ENCODE data around the gene PEAK1. TPM values are rescaled to one million over a fixed set of nuclear protein-coding genes. Genes with fewer than 3 reads are reported as not detected.

Gene PEAK1
- total RNA-seq, 2 experiments from 2014 or later = 6.0 to 10.8 TPM

GRCh38 chr15:77387365-77388105 lies 32.4 kb downstream of the PEAK1 start:
- BruUV-seq (replicated peaks) = no TSS peak
- CTCF ChIA-PET (ENCODE audit: unreplicated experiment) = no interaction called here

DNA sequence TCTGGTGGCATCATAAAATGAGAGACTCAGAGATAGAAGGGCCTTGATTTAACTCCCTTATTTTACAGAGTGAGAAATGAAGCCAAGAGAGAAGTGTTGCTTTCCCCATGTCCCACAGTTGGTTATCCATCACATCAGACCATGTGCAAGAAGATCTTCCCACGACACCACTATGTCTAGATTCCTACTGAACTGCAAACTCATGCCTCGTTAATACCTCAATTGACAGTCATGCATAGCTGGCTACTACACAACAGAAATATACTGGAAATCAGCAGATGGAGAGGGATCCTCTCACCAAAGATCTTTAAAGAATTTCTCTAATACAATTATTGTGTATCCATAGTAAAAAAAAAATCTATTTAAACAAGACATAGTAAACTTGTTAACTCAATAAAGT lies 33.3 kb downstream of the PEAK1 start:
- intact Hi-C loops (cut with micrococcal nuclease; ENCODE audit: unreplicated experiment) = no loop called here
- Histone ChIP-seq H3K4me3 (ENCODE audit: low read depth, low read length, poor library complexity, severe bottlenecking) (no peak overlapping the region), H3K9me2 (ENCODE audit: insufficient read depth, low read length) (no peaks in the 10 kb centered on the region), H3K36me3 (ENCODE audit: insufficient read depth, low read length) (no peaks in the 10 kb centered on the region), H3K4me1 (ENCODE audit: insufficient read depth, low read length, poor library complexity, severe bottlenecking) (no peaks in the 10 kb centered on the region), H3K79me2 (ENCODE audit: insufficient read depth, low read depth, low read length) (no peaks in the 10 kb centered on the region), H2AFZ (ENCODE audit: low read length) (no peak overlapping the region), H3K4me2 (ENCODE audit: low read length) (no peak overlapping the region), H3K27ac (ENCODE audit: low read depth, low read length, poor library complexity, severe bottlenecking) (no peak overlapping the region), H3K9me3 (ENCODE audit: low read length) (no peaks in the 10 kb centered on the region), H4K20me1 (ENCODE audit: insufficient read depth, low read length) (no peaks in the 10 kb centered on the region; the same call in 1 of the 2 replicates)
- POLR2A ChIA-PET = no interaction called here
- TF ChIP-seq EZH2phosphoT487 (IDR thresholded peaks at IDR 0.05; ENCODE audit: borderline replicate concordance, low read depth, low read length) = no peak
- TF ChIP-seq CTCF (conservative IDR thresholded peaks at IDR 0.05; ENCODE audit: low read length) = no peak
- DNase-seq (ENCODE audit: low spot score) = no peak
- CTCF ChIA-PET (ENCODE audit: unreplicated experiment) = no interaction called here
- no TSS peak for BruUV-seq (replicated peaks)

More at GRCh38 chr15:77387365-77388105, 32.4 kb downstream of the PEAK1 start:
- no peak overlapping the region for H3K4me3 ChIP-seq (ENCODE audit: low read depth, low read length, poor library complexity, severe bottlenecking)
- no peaks in the 10 kb centered on the region; the same call in 1 of the 2 replicates for H4K20me1 ChIP-seq (ENCODE audit: insufficient read depth, low read length)
- TF ChIP-seq CTCF (conservative IDR thresholded peaks at IDR 0.05; ENCODE audit: low read length) = no peak
- no peak for TF ChIP-seq EZH2phosphoT487 (IDR thresholded peaks at IDR 0.05; ENCODE audit: borderline replicate concordance, low read depth, low read length)
- intact Hi-C loops (cut with micrococcal nuclease; ENCODE audit: unreplicated experiment) = no loop called here
- POLR2A ChIA-PET = no interaction called here
- no peak overlapping the region for H3K4me2 ChIP-seq (ENCODE audit: low read length)
- no peak for DNase-seq (ENCODE audit: low spot score)
- H3K27ac ChIP-seq (ENCODE audit: low read depth, low read length, poor library complexity, severe bottlenecking) = no peak overlapping the region
- no peaks in the 10 kb centered on the region for H3K4me1 ChIP-seq (ENCODE audit: insufficient read depth, low read length, poor library complexity, severe bottlenecking)
- no peaks in the 10 kb centered on the region for H3K79me2 ChIP-seq (ENCODE audit: insufficient read depth, low read depth, low read length)
- no peaks in the 10 kb centered on the region for H3K9me2 ChIP-seq (ENCODE audit: insufficient read depth, low read length)
- H2AFZ ChIP-seq (ENCODE audit: low read length) = no peak overlapping the region
- no peaks in the 10 kb centered on the region for H3K9me3 ChIP-seq (ENCODE audit: low read length)
- H3K36me3 ChIP-seq (ENCODE audit: insufficient read depth, low read length) = no peaks in the 10 kb centered on the region

Measured in OCI-LY7 (cell line).